Measurements from ENCODE around the gene LOXHD1. TPM values are rescaled to one million over a fixed set of nuclear protein-coding genes. Genes with fewer than 3 reads are reported as not detected.

Gene LOXHD1
- total RNA-seq, 1 experiment from 2014 or later, result not detected

DNA sequence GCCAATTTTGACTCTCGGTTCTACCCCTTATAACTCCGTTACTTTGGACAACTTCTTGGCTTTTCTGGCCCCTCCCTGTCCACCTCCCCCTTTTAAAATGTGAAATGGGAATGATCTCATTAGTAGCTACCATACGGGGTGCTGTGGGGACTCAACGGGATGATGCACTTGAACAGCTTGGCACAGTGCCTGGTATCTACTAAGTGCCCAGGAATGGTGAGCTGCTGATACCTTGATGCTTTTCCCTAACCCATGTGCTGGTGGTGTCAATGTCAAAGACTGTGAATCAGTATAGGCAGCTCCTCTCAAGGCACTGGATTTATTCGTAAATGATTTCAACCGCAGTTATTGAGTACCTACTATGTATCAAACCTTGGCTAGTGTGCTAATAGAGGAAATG lies 204.2 kb downstream of the LOXHD1 start:
- Histone ChIP-seq H3K27ac (ENCODE audit: low read length) (no peak overlapping the region), H3K4me1 (ENCODE audit: control insufficient read depth, insufficient read depth, low read length) (no peaks in the 10 kb centered on the region), H3K27me3 (ENCODE audit: control insufficient read depth, insufficient read depth, low read length) (no peaks in the 10 kb centered on the region), H3K4me3 (ENCODE audit: low read depth in 2 of 2, low read length in 2 of 2) (no peak overlapping the region), H3K36me3 (ENCODE audit: control insufficient read depth, insufficient read depth, low read length) (no peaks in the 10 kb centered on the region), H3K9me3 (ENCODE audit: control insufficient read depth, insufficient read depth, low read depth, low read length) (no peaks in the 10 kb centered on the region)
- in situ Hi-C loops (cut with HindIII; ENCODE audit: low pct_unique_long_range_greater_than_20kb, low sequenced_read_pairs) (no loop called here), intact Hi-C loops (cut with micrococcal nuclease; ENCODE audit: unreplicated experiment) (no loop called here)
- no peak for ATAC-seq
- POLR2A ChIA-PET, result no interaction called here
- no TSS peak for BruUV-seq (replicated peaks)
- TF ChIP-seq, protein P1, sequence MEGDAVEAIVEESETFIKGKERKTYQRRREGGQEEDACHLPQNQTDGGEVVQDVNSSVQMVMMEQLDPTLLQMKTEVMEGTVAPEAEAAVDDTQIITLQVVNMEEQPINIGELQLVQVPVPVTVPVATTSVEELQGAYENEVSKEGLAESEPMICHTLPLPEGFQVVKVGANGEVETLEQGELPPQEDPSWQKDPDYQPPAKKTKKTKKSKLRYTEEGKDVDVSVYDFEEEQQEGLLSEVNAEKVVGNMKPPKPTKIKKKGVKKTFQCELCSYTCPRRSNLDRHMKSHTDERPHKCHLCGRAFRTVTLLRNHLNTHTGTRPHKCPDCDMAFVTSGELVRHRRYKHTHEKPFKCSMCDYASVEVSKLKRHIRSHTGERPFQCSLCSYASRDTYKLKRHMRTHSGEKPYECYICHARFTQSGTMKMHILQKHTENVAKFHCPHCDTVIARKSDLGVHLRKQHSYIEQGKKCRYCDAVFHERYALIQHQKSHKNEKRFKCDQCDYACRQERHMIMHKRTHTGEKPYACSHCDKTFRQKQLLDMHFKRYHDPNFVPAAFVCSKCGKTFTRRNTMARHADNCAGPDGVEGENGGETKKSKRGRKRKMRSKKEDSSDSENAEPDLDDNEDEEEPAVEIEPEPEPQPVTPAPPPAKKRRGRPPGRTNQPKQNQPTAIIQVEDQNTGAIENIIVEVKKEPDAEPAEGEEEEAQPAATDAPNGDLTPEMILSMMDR (IDR thresholded peaks at IDR 0.05), result no peak
- TF ChIP-seq POLR2AphosphoS5 (IDR thresholded peaks at IDR 0.05; ENCODE audit: low read depth, low read length) (no peak), TCF7L2 (IDR thresholded peaks at IDR 0.05; ENCODE audit: low read depth, low read length) (no peak), SIN3A (IDR thresholded peaks at IDR 0.05; ENCODE audit: borderline replicate concordance, insufficient read depth, low read depth, low read length) (no peak)
- TF ChIP-seq, protein P2, sequence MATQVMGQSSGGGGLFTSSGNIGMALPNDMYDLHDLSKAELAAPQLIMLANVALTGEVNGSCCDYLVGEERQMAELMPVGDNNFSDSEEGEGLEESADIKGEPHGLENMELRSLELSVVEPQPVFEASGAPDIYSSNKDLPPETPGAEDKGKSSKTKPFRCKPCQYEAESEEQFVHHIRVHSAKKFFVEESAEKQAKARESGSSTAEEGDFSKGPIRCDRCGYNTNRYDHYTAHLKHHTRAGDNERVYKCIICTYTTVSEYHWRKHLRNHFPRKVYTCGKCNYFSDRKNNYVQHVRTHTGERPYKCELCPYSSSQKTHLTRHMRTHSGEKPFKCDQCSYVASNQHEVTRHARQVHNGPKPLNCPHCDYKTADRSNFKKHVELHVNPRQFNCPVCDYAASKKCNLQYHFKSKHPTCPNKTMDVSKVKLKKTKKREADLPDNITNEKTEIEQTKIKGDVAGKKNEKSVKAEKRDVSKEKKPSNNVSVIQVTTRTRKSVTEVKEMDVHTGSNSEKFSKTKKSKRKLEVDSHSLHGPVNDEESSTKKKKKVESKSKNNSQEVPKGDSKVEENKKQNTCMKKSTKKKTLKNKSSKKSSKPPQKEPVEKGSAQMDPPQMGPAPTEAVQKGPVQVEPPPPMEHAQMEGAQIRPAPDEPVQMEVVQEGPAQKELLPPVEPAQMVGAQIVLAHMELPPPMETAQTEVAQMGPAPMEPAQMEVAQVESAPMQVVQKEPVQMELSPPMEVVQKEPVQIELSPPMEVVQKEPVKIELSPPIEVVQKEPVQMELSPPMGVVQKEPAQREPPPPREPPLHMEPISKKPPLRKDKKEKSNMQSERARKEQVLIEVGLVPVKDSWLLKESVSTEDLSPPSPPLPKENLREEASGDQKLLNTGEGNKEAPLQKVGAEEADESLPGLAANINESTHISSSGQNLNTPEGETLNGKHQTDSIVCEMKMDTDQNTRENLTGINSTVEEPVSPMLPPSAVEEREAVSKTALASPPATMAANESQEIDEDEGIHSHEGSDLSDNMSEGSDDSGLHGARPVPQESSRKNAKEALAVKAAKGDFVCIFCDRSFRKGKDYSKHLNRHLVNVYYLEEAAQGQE (IDR thresholded peaks at IDR 0.05; ENCODE audit: insufficient read depth in 1 of 2, low read depth in 2 of 2, low read length in 1 of 2), result no peak
- CTCF ChIA-PET, result no interaction called here
- no peak for DNase-seq (ENCODE audit: low read depth, low spot score)

DNA sequence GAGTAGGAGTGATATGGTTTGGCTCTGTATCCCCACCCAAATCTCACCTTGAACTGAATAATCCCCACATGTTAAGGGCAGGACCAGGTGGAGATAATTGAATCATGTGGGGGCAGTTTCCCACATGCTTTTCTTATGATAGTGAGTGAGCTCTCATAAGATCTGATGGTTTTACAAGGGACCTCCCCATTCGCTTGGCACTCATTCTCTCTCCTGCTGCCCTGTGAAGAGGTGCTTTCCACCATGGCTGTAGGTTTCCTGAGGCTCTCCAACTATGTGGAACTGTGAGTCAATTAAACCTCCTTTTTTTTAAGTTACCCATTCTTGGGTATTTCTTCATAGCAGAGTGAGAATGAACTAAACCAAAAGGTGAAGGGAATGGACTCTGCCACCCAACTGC lies 207.5 kb downstream of the LOXHD1 start:
- H3K27me3 ChIP-seq (ENCODE audit: control insufficient read depth, insufficient read depth, low read length), result no peaks in the 10 kb centered on the region
- no peak for TF ChIP-seq SIN3A (IDR thresholded peaks at IDR 0.05; ENCODE audit: borderline replicate concordance, insufficient read depth, low read depth, low read length)
- TF ChIP-seq, protein P2 (IDR thresholded peaks at IDR 0.05; ENCODE audit: insufficient read depth in 1 of 2, low read depth in 2 of 2, low read length in 1 of 2), result no peak
- H3K4me1 ChIP-seq (ENCODE audit: control insufficient read depth, insufficient read depth, low read length), result no peaks in the 10 kb centered on the region
- BruUV-seq (replicated peaks), result no TSS peak
- intact Hi-C loops (cut with micrococcal nuclease; ENCODE audit: unreplicated experiment) (no loop called here), in situ Hi-C loops (cut with HindIII; ENCODE audit: low pct_unique_long_range_greater_than_20kb, low sequenced_read_pairs) (no loop called here)
- POLR2A ChIA-PET, result no interaction called here
- CTCF ChIA-PET, result no interaction called here
- no peak overlapping the region for H3K27ac ChIP-seq (ENCODE audit: low read length)
- H3K9me3 ChIP-seq (ENCODE audit: control insufficient read depth, insufficient read depth, low read depth, low read length), result no peaks in the 10 kb centered on the region
- DNase-seq (ENCODE audit: low read depth, low spot score) (no peak), ATAC-seq (no peak)
- no peaks in the 10 kb centered on the region for H3K36me3 ChIP-seq (ENCODE audit: control insufficient read depth, insufficient read depth, low read length)
- H3K4me3 ChIP-seq (ENCODE audit: low read depth in 2 of 2, low read length in 2 of 2), result no peak overlapping the region

Measured in Panc1 (cell line).